HG03095 (cell line): Measurements from ENCODE around the gene TUBAL3.

Experiments
- ATAC-seq: cut with Tn5 transposase; IDR thresholded peaks from one replicate; pipeline ENCODE4 v1.9.1; 2021; ENCODE audit warnings: moderate library complexity; ENCODE audit not compliant: unreplicated experiment

TUBAL3 gene

DNA sequence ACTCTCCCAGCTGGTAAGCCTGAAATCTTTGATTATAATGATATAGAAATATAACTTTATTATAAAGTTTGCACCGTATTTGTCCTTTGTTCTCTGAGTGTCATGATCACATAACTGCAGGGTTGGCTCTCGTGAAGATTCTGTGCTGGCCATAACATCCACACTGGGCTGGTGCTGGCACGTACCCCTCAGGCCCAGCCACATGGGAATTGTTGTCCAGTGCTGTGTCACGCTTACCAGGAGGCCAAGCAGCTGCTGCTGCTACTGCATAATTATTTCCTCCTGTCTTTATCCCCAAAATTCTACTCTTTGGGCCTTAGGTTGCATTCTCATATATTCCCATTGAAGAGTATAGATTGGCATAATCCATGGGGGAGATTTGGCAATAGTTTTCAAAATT is 60.6 kb downstream of the TUBAL3 start:
- no peak for ATAC-seq

DNA sequence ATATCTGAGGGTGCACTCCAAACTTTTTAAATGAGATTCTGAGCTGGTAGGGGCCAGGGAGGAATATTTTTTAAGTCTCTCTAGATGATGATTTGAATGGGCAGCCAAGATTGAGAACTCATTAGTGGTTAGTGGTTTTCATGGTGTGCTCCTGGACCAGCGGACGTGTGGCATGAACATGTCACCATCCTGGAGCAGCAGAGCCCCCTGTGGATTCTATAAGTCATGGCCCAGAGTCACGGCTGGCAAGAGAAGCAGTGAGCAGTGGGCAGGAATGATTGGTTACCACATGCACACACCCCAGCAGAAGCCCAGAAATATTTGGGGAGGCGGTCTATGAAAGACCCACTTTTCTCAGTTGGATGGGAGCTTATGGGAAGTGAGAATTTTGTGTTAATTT is 61.1 kb downstream of the TUBAL3 start:
- no peak for ATAC-seq
